Left lung (tissue), 10 donors: ENCODE measurements around the gene CDK11A. TPM values are rescaled to one million over a fixed set of nuclear protein-coding genes. Genes with fewer than 3 reads are reported as not detected.
"Not testable (repeated sequence)": the region's sequence is repeated elsewhere in the genome, so short reads cannot be mapped to it uniquely, and the experiment has no call there.

ENCODE experiments used
- ATAC-seq: fragments of 200-7000 bp; cut with Tn5 transposase; one replicate; pipeline ENCODE4 v1.9.1; 2020; ENCODE audit warnings: moderate library complexity
- DNase-seq, 4 donors: peaks; one replicate each; pipeline ENCODE4 v3.0.0-alpha.2; 2013 to 2020
- H3K27ac ChIP-seq, 2 donors: fragments of 200-600 bp; sonication (generic) in 1 of 2; one replicate each; pipeline versions ENCODE4 v1.5.0 to v1.8.0; 2020 to 2021
- H3K27me3 ChIP-seq, 2 donors: fragments of 200-600 bp; sonication (generic) in 1 of 2; one replicate each; pipeline versions ENCODE4 v1.5.0 to v1.8.0; 2020 to 2021
- H3K36me3 ChIP-seq, 2 donors: fragments of 200-600 bp; sonication (generic) in 1 of 2; one replicate each; pipeline versions ENCODE4 v1.5.0 to v1.8.0; 2020 to 2021
- H3K4me1 ChIP-seq, 2 donors: fragments of 200-600 bp; one replicate each; pipeline ENCODE4 v1.8.0; 2021
- H3K4me3 ChIP-seq, 2 donors: fragments of 200-600 bp; sonication (generic) in 1 of 2; one replicate each; pipeline versions ENCODE4 v1.5.0 to v1.8.0; 2020 to 2021; ENCODE audit warnings: mild to moderate bottlenecking in 1 of 2
- H3K9me3 ChIP-seq, 2 donors: fragments of 200-600 bp; sonication (generic) in 1 of 2; one replicate each; pipeline versions ENCODE4 v1.5.0 to v1.8.0; 2020 to 2021
- CTCF ChIP-seq, 2 donors: fragments of 200-600 bp; sonication (generic) in 1 of 2; IDR thresholded peaks; one replicate each; pipeline versions ENCODE4 v1.5.0 to v1.8.0; 2021; ENCODE audit warnings: antibody characterized with exemption in 2 of 2
- intact Hi-C, 2 donors: fragments of 100-400 bp; cut with DNase I; formaldehyde crosslinking; loops; one replicate each; pipeline versions ENCODE4 v1.11.2 to v1.14.2; 2022
- polyA plus RNA-seq, 6 donors: library from polyadenylated mRNA; unstranded; fragments of 120-200 nt; gene quantifications; one replicate each; pipeline ENCODE4 v1.2.1, GENCODE V29; 2013; ENCODE audit not compliant: insufficient read length in 6 of 6
- total RNA-seq, 2 donors: library from RNA; stranded (reverse); fragmentation: NEBNext Ultra II Directional; extraction: Animal tissue kit (Norgen Biotek cat#: 25700); gene quantifications; one replicate each; pipeline ENCODE4 v1.2.1, GENCODE V29; 2021
- donor health status: DM: no; HTN: yes; CAD: no.
- donor health status: DM: no; HTN: no; CAD: no.

CDK11A gene
- total and polyA plus RNA-seq, 8 donors = 21.1 to 45.7 (median 37.8) TPM

GRCh38 chr1:1732381-1732780, 8.2 kb upstream of the CDK11A start:
- H3K4me1 ChIP-seq = peaks cover 0 to 10% of the 10 kb centered on the region in 2 donors
- ATAC-seq (no peak), DNase-seq (peak in 1 of 4 donors; percentile 66)
- peaks cover 0 to 55% of the 10 kb centered on the region in 2 donors for H3K36me3 ChIP-seq
- no peak overlapping the region for H3K4me3 ChIP-seq
- no peaks in the 10 kb centered on the region for H3K27me3 ChIP-seq
- no peaks in the 10 kb centered on the region for H3K9me3 ChIP-seq
- H3K27ac ChIP-seq = no peak overlapping the region
- TF ChIP-seq CTCF (IDR thresholded peaks at IDR 0.05) = no peak
- intact Hi-C loops = no loop called here

- Histone ChIP-seq H3K36me3 (peaks cover 0 to 46% of the 10 kb centered on the region in 2 donors), H3K4me3 (no peak overlapping the region), H3K9me3 (no peaks in the 10 kb centered on the region), H3K27ac (no peak overlapping the region), H3K27me3 (no peaks in the 10 kb centered on the region), H3K4me1 (peaks cover 0 to 10% of the 10 kb centered on the region in 2 donors)
- ATAC-seq (no peak), DNase-seq (peak in 1 of 4 donors; percentile 53)
- intact Hi-C loops = no loop called here
- TF ChIP-seq CTCF (IDR thresholded peaks at IDR 0.05) = no peak
Observed at GRCh38 chr1:1730870-1731269, 6.7 kb upstream of the CDK11A start.

GRCh38 chr1:1730230-1730629, 6.1 kb upstream of the CDK11A start:
- H3K27ac ChIP-seq, DNase-seq, ATAC-seq, H3K4me3 ChIP-seq, H3K9me3 ChIP-seq, H3K27me3 ChIP-seq, H3K4me1 ChIP-seq, intact Hi-C loops: not testable (repeated sequence)
- peaks cover 0 to 45% of the 10 kb centered on the region in 2 donors for H3K36me3 ChIP-seq

GRCh38 chr1:1729116-1729816, 5.1 kb upstream of the CDK11A start:
- H3K4me3 ChIP-seq, H3K9me3 ChIP-seq, intact Hi-C loops, DNase-seq, ATAC-seq, H3K27me3 ChIP-seq, H3K4me1 ChIP-seq: not testable (repeated sequence)
- Histone ChIP-seq H3K27ac (peak overlapping the region in 1 of 2 donors; percentile 57), H3K36me3 (peaks cover 0 to 38% of the 10 kb centered on the region in 2 donors)

GRCh38 chr1:1728308-1729005, 4.3 kb upstream of the CDK11A start:
- H3K4me3 ChIP-seq, H3K27me3 ChIP-seq, H3K9me3 ChIP-seq, intact Hi-C loops, ATAC-seq, DNase-seq, H3K4me1 ChIP-seq: not testable (repeated sequence)
- Histone ChIP-seq H3K27ac (peak overlapping the region in 1 of 2 donors; percentile 57), H3K36me3 (peaks cover 0 to 30% of the 10 kb centered on the region in 2 donors)

- H3K27ac ChIP-seq, H3K9me3 ChIP-seq, H3K4me3 ChIP-seq, H3K27me3 ChIP-seq, intact Hi-C loops, H3K4me1 ChIP-seq, DNase-seq, ATAC-seq: not testable (repeated sequence)
- H3K36me3 ChIP-seq = peaks cover 0 to 17% of the 10 kb centered on the region in 2 donors
Observed at GRCh38 chr1:1727131-1727651, 3.0 kb upstream of the CDK11A start.

GRCh38 chr1:1726088-1726487, 1.9 kb upstream of the CDK11A start:
- intact Hi-C loops, H3K27ac ChIP-seq, H3K4me3 ChIP-seq, H3K27me3 ChIP-seq, H3K9me3 ChIP-seq, ATAC-seq, H3K4me1 ChIP-seq: not testable (repeated sequence)
- peak in 1 of 4 donors; percentile 46 for DNase-seq
- peaks cover 0 to 15% of the 10 kb centered on the region in 2 donors for H3K36me3 ChIP-seq
